Nephron (organoid): ENCODE data around the gene PROZ.

ENCODE experiments used
- H3K27ac Mint-ChIP-seq, 3 experiments: 2 replicates each; pipeline ENCODE4 v1.8.0; 2020; ENCODE audit warnings: mixed read lengths in 3 of 3, mild to moderate bottlenecking in 2 of 3, moderate library complexity in 1 of 3
- H3K27me3 Mint-ChIP-seq: 2 replicates; pipeline ENCODE4 v1.8.0; 2021; ENCODE audit warnings: low read depth, mild to moderate bottlenecking, moderate library complexity, mixed read lengths
- H3K36me3 Mint-ChIP-seq: 2 replicates; pipeline ENCODE4 v1.8.0; 2020; ENCODE audit warnings: low read depth, mixed read lengths
- H3K4me1 Mint-ChIP-seq: 2 replicates; pipeline ENCODE4 v1.8.0; 2020; ENCODE audit warnings: mixed read lengths
- H3K4me3 Mint-ChIP-seq, 3 experiments: 2 replicates each; pipeline ENCODE4 v1.8.0; 2020; ENCODE audit warnings: mild to moderate bottlenecking in 3 of 3, mixed read lengths in 3 of 3, moderate library complexity in 2 of 3
- H3K9me3 Mint-ChIP-seq: 2 replicates; pipeline ENCODE4 v1.8.0; 2020; ENCODE audit warnings: mixed read lengths
- CTCF ChIP-seq, 3 experiments: fragments of 200-600 bp; sonication (generic); IDR thresholded peaks; one replicate each; pipeline ENCODE4 v1.5.0; 2021; ENCODE audit warnings: antibody characterized with exemption in 3 of 3; ENCODE audit not compliant: unreplicated experiment in 3 of 3

PROZ gene

GRCh38 chr13:113210833-113211232 is 52.4 kb downstream of the PROZ start:
- H3K9me3 Mint-ChIP-seq: no peaks in the 10 kb centered on the region
- H3K27ac Mint-ChIP-seq: peak overlapping the region; percentile 49 to 81 (median 70)
- peaks cover 16% of the 10 kb centered on the region for H3K36me3 Mint-ChIP-seq
- H3K4me3 Mint-ChIP-seq: peak overlapping the region; percentile 79 to 91 (median 88)
- no peaks in the 10 kb centered on the region for H3K27me3 Mint-ChIP-seq
- no peak for TF ChIP-seq CTCF (IDR thresholded peaks at IDR 0.05; ENCODE audit: unreplicated experiment in 3 of 3)
- peaks cover 35% of the 10 kb centered on the region for H3K4me1 Mint-ChIP-seq

DNA sequence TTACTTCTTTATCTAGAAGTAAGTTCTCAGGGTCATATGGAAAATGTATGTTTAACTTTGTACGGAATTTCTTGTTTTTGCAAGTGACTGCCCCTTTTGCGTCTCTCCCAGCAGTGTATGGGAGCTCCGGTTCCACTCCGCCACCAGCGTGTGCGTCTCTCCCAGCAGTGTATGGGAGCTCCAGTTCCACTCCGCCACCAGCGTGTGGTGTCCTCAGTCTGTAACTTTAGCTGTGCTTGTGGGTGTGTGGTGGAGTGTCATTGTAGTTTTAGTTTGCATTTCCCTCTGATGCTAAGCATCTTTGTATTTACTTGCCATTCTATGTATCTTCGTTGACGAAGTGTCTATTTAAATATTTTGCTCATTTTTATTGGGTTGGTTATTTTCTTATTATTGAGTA is 53.3 kb downstream of the PROZ start:
- peaks cover 12% of the 10 kb centered on the region for H3K36me3 Mint-ChIP-seq
- H3K27me3 Mint-ChIP-seq: no peaks in the 10 kb centered on the region
- no peak for TF ChIP-seq CTCF (IDR thresholded peaks at IDR 0.05; ENCODE audit: unreplicated experiment in 3 of 3)
- H3K4me1 Mint-ChIP-seq: peaks cover 29% of the 10 kb centered on the region
- H3K4me3 Mint-ChIP-seq: peak overlapping the region; percentile 79 to 91 (median 88)
- H3K27ac Mint-ChIP-seq: peak overlapping the region; percentile 19 to 27 (median 21)
- H3K9me3 Mint-ChIP-seq: no peaks in the 10 kb centered on the region

DNA sequence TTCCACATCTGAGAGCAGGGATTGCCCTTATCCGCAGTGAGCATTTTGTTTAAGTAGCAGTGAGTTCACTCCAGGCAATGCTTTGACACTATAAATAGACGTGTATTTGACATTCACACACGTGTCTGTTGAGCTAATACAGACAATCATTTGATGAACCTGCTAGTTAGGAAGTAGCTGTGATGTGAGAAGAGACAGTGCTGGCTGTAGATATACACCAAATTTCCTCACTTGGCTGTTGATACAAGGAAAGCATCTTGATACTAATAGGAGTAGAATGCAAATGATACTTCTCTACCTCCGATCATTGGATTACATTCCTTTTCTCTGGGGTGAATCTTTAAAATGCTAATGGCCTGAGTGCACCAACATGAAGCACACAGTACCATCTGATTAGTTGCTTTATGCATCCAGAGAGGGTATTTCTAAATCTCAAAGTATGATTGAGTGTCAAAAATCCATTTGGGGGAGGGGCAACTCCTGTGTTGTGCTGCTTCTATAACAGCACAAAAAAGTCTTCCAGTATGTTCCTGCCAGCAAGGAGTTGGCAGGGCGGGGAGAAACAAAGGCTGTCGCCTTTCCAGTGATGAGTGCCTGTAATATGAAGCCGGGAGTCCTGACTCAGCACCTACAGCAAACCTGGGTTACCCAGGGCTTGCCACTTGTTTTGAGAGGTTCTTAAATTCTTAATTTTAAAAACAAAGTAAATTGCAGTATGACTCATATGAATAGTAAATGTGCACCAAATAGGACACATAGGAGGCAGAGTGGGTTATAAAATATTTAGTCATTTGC is 58.0 kb downstream of the PROZ start:
- Mint-ChIP-seq H3K9me3 (no peaks in the 10 kb centered on the region), H3K27me3 (no peaks in the 10 kb centered on the region), H3K27ac (no peak overlapping the region), H3K4me1 (peaks cover 8% of the 10 kb centered on the region), H3K36me3 (peaks cover 12% of the 10 kb centered on the region), H3K4me3 (no peak overlapping the region)
- TF ChIP-seq CTCF (IDR thresholded peaks at IDR 0.05; ENCODE audit: unreplicated experiment in 3 of 3): no peak

GRCh38 chr13:113218586-113218985 is 60.1 kb downstream of the PROZ start:
- Mint-ChIP-seq H3K4me1 (no peaks in the 10 kb centered on the region), H3K36me3 (peaks cover 20% of the 10 kb centered on the region), H3K9me3 (no peaks in the 10 kb centered on the region), H3K4me3 (no peak overlapping the region), H3K27ac (no peak overlapping the region), H3K27me3 (no peaks in the 10 kb centered on the region)
- no peak for TF ChIP-seq CTCF (IDR thresholded peaks at IDR 0.05; ENCODE audit: unreplicated experiment in 3 of 3)

GRCh38 chr13:113219256-113219940 is 61.0 kb downstream of the PROZ start:
- Mint-ChIP-seq H3K36me3 (peaks cover 23% of the 10 kb centered on the region), H3K4me1 (no peaks in the 10 kb centered on the region), H3K9me3 (no peaks in the 10 kb centered on the region), H3K4me3 (no peak overlapping the region), H3K27me3 (no peaks in the 10 kb centered on the region), H3K27ac (no peak overlapping the region)
- no peak for TF ChIP-seq CTCF (IDR thresholded peaks at IDR 0.05; ENCODE audit: unreplicated experiment in 3 of 3)
